HG03280 (cell line): ENCODE results near the gene ADAMTSL3.

Experiments
- ATAC-seq: cut with Tn5 transposase; IDR thresholded peaks from one replicate; pipeline ENCODE4 v1.9.1; 2021; ENCODE audit warnings: mild to moderate bottlenecking, moderate library complexity; ENCODE audit not compliant: unreplicated experiment

The ADAMTSL3 gene

GRCh38 chr15:83653639-83654378 lies at the start of gene ADAMTSL3:
ADAMTSL3 (plus strand) TSS chr15:83654123; CDS start chr15:83655762, 1,639 bp downstream.
- no peak for ATAC-seq

DNA sequence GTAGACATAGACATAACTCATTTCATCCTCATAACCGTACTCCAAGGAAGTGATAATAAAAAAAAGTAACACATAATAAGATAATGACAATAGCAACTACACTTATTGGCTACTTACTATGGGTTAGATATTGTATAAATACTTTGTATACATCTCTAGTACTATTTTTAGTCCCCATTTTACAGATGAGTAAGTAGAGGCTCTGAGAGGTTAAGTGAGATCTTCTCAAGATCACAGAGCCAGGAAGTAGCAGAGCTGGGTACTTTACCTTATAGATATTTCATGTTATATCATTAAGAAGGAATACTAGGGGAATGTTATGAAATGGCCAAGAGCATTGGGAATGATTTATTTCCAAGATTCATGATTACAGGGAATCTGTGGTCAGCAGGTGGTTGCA lies 49.4 kb upstream of the ADAMTSL3 start:
- no peak for ATAC-seq

DNA sequence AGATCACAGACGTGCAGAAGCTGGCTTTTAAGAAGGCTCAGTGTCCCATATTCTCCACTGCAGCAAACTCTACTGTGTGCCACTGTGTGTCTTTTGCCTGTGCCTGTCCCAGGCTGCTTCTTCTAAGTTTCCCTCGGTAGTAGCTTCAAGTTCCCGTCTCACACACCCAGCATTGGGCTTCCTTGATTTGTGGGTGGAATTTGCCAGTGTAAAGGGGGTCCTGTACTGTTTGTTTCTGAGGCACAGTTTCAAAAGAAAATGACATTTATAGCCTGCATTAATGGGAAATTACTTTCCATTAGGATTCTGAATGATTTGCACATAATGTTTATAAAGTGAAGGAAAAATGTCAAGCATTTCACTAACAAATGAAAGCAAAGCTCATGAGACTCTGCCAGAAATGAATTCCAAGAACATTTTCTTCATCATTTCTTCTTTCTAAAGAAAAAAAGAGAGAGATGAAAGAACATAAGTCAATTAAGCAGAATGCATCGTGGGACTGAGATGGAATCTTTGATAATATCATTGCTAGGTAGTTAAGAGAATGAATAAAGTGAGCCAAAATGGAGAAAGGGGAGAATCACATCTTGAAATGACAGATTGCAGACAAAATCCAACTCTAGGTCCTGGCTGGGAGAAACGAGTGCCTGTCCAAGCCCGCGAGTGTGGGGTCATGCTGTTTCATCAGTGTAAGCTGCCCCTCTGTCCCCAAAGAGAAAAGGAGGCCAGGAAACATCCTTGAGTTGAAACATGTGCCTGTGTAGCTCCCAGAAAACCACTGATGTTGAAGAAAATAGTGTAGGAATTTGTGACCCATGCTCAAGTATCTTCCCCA lies 48.6 kb upstream of the ADAMTSL3 start:
- ATAC-seq, result no peak

DNA sequence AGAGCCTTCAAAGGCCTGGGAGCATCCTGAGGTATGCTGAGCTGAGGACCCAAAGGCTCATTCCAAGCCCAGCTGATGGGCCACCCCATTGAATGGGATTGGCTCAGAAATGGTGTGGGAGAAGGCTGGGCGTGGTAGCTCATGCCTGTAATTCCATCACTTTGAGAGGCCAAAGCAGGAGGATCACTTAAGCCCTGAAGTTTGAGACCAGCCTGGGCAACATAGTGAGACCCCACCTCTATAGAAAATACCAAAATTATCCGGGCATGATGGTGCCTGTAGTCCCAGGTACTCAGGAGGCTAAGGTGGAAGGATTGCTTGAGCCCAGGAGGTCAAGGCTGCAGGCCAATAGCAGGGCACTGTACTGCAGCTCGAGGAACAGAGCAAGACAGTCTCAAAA lies 43.8 kb upstream of the ADAMTSL3 start:
- ATAC-seq, result no peak

DNA sequence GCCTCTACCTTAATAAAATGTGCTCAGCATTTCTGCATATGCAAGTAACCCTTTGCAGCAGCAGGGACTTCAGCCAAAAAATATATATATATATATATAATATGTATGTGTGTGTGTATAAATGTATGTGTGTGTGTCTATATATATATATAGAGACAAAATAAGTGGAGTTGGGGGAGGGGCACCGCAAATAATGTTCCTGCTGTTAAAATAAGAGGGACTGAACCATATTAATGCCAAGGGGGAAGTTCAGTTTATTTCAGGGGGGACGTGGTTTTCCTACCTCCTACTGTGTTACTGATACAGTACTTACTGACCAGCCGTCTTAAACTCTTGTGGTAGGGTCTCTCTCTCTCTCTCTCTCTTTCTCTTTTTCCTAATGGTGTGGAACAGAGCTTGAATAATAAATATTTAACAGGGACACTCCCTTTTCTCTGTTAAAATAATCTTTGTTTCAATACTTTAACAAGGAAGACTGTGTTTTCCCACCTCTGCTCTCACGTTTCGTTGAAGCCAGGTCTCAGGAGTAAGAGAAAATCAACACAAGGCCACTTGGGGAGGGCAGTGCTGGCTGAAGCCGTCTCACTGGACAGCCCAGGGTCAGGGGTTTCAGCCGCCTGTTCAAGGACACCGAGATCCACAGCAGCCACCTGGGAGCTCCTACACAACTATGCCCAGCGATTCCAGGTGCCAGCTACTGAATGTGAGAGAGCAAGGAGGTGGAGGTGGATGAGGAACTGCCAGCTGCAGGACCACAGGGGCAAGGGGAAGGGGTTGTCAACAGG lies 42.8 kb upstream of the ADAMTSL3 start:
- no peak for ATAC-seq

- ATAC-seq, result no peak
Observed at GRCh38 chr15:83612226-83612625, 41.7 kb upstream of the ADAMTSL3 start.

DNA sequence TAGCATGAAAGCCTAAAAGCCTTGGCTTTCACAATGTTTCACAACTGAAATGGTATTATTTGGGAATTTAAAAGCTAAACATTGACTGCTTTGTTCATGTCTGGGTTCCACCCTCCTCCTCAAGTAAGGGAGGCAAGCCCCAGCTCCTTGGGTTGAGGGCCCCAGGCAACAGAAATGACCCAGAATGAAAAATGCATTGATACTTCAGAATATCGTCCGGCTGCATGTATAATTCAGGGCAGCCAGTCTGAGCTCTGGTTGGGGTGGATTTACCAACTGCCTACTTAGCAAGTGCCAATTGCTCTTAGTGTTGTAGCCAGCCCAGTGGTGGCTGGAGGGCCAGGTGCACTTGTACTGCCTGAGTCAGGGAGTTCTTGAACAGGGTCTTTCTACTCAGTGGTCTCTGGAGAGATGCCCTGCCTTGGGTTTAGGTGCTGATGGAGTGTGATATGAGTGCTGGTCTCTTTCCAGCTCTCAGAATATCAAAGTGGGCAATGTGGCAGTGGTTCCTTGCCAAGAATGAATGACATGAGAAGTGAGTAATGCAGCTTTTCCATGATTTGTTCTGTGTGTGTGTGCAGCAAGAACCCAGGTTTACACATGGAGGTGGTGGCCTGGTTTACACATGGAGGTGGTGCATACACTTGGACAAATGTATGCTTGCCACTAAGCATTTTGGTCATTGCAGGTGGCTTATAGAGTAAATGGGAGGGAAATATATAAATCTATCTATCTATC lies 40.9 kb upstream of the ADAMTSL3 start:
- no peak for ATAC-seq

DNA sequence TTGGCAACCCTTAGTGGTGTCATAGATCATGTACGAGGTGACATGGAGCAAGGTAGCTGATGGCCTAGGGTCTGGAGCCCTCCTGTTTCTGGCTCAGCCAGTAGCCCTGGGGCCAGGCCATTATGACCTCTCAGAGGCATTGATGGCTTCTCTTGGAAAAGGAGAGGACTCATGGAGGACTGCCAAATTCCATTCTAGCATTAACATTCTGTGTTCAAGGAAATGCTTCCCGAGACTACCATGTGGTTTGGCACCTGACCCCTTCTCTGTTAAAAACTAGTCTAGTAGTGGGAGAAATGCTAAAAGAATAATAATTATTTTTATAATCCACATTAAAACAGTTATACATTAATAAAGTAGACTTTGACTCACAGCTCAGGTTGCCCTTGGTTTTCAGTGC lies 40.2 kb upstream of the ADAMTSL3 start:
- no peak for ATAC-seq

- no peak for ATAC-seq
Observed at GRCh38 chr15:83616840-83617239, 37.1 kb upstream of the ADAMTSL3 start.

DNA sequence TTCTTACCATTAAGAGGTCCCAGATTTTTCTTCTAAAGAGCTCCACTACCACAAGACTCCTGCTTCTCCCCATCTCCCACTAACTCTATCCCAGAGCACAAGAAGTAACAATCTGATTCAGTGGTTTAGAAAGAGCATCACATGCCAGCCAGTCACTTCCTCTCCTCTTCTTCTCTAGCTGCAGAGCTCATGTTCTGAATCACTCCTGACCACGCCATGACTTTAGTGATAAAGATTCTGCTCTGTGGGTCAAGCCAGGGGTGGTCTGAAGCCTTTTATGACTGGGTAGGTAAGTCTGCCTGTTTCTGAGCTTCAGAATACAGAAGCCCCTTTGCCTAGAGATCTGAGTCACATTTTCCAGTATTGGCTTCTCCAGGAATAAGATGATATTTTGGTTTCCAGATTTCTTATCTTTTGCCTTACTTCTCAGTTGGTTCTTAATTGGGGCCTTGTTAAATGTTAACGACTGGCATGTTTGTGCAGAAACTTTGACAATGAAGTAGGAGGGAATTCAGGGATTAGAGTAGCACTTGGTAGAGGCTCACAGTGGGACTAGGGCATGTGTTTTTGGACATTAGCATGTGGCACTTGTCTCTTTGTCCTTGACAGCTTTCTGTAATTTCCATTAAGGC lies 27.6 kb upstream of the ADAMTSL3 start:
- ATAC-seq, result no peak

- ATAC-seq, result no peak
Observed at GRCh38 chr15:83631534-83631933, 22.4 kb upstream of the ADAMTSL3 start.

- no peak for ATAC-seq
Observed at GRCh38 chr15:83643201-83643600, 10.7 kb upstream of the ADAMTSL3 start.

GRCh38 chr15:83644439-83644838 lies 9.5 kb upstream of the ADAMTSL3 start:
- ATAC-seq, result no peak

DNA sequence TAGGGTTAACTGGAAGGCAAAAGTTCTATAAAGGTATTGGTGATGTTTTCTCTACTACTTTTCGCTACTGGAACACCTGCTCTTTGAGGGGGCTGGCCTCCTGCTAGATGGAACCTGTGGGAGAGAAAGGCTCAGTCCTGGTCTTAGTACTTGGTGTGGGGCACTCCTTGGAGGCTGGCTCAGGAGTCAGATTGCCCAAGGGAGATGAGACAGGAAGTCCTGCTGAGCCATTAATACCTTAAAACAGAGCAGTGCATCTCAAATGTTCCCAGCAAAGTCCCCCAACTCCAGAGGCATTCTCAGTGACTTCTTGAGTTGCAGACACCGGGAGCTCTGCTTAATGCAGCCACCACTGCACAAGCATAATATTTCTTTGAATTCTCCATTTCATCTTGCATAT lies 3.1 kb upstream of the ADAMTSL3 start:
- ATAC-seq, result no peak

- ATAC-seq, result no peak
Observed at GRCh38 chr15:83651541-83651940, 2.4 kb upstream of the ADAMTSL3 start.

DNA sequence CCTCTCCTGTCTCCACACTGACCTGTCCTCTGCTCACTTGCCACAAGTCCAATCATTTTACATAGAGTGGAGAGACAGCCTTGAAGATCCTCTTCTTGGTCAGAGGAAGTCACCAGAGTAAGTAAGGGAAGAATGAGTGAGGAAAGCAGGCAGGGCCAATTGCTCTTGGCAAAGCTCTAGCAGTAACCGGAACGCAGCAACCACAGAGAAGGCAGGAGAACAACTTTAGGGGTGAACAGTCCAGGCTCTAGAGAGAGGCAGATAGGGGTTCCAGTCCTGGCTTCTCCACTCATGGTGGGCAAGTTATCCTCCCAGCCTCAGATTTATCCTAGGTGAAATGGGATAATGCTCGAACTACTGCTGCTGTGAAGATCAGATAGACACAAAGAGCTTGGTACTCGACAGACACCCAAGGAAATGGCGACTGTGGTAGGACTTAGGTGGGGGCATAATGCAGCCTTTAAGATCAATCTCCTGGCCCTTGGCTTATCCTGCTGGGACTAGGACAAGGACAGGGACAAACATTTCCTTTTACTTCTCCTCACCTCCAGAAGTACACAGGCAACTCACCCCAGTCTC lies 1.2 kb upstream of the ADAMTSL3 start:
- ATAC-seq, result no peak

DNA sequence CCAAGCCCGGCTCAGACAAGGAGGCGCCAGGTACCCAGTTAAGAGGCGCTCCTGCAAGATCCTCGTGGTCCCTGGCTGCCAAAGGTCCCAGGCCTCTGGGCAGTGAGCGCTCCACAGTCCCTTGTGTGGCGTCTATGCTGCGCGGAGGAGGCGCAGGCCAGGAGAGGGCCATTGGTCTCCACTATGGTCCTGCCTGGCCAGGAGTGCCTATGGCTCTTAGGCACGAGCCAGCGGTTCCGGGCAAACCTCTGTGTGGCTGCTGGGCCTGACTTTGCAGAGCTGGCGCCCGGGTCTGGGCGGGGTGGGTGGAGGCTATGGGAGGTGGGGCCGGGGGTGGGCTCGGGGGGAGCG lies 660 bp upstream of the ADAMTSL3 start:
- no peak for ATAC-seq

GRCh38 chr15:83654379-83655236 lies 685 bp downstream of the ADAMTSL3 start:
- ATAC-seq, result no peak

- ATAC-seq, result no peak
Observed at GRCh38 chr15:83655237-83655616, 1.3 kb downstream of the ADAMTSL3 start.
